Uterus (tissue), 2 donors: ENCODE measurements around the gene ZNF587B.

ENCODE experiments used
- CTCF ChIP-seq, 4 experiments: fragments of 200-600 bp in 2 of 4; fragments of 450-650 bp in 2 of 4; sonication (generic) in 2 of 4; IDR thresholded peaks; one replicate each; pipeline ENCODE4 v1.5.1; 2016 to 2019; ENCODE audit warnings: antibody characterized with exemption in 4 of 4, mild to moderate bottlenecking in 2 of 4, moderate library complexity in 1 of 4
- POLR2A ChIP-seq, 2 donors: fragments of 450-650 bp; IDR thresholded peaks; one replicate each; pipeline ENCODE4 v1.6.1; 2016; ENCODE audit warnings: antibody characterized with exemption in 2 of 2, mild to moderate bottlenecking in 1 of 2, moderate library complexity in 1 of 2

GRCh38 chr19:57803265-57803593 lies 26.9 kb upstream of the ZNF587B start:
- TF ChIP-seq CTCF (IDR thresholded peaks at IDR 0.05) = no peak
- no peak for TF ChIP-seq POLR2A (IDR thresholded peaks at IDR 0.05)
